ENCODE measurements around the gene SSR1. TPM values are rescaled to one million over a fixed set of nuclear protein-coding genes. Genes with fewer than 3 reads are reported as not detected.

Gene SSR1
- total and polyA plus RNA-seq, 9 of the 15 experiments (the other 6 are each of a cell fraction or from before 2014, with no cell fraction given): 87.7 to 220 (median 144) TPM

DNA sequence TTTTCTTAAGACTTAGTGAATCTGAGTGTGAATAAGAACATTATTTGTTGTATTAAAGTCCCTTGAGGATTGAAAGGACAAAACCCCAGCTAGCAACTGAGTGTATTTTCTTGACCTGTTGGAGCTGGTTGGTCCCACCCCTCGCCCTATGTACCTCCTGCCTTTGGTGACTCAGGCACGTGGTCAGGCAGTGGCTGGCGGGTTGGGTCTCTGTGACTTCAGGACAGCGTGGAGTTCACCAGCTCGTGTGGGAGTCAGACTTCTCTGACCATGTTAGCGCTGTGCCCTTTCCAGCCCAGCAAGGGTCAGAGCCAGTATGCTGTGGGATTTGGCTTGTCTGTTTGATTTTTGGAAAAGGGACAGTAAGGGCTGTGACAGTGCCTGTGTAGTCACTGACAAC is 93.7 kb downstream of the SSR1 start (continued):
- TF ChIP-seq, protein P1, sequence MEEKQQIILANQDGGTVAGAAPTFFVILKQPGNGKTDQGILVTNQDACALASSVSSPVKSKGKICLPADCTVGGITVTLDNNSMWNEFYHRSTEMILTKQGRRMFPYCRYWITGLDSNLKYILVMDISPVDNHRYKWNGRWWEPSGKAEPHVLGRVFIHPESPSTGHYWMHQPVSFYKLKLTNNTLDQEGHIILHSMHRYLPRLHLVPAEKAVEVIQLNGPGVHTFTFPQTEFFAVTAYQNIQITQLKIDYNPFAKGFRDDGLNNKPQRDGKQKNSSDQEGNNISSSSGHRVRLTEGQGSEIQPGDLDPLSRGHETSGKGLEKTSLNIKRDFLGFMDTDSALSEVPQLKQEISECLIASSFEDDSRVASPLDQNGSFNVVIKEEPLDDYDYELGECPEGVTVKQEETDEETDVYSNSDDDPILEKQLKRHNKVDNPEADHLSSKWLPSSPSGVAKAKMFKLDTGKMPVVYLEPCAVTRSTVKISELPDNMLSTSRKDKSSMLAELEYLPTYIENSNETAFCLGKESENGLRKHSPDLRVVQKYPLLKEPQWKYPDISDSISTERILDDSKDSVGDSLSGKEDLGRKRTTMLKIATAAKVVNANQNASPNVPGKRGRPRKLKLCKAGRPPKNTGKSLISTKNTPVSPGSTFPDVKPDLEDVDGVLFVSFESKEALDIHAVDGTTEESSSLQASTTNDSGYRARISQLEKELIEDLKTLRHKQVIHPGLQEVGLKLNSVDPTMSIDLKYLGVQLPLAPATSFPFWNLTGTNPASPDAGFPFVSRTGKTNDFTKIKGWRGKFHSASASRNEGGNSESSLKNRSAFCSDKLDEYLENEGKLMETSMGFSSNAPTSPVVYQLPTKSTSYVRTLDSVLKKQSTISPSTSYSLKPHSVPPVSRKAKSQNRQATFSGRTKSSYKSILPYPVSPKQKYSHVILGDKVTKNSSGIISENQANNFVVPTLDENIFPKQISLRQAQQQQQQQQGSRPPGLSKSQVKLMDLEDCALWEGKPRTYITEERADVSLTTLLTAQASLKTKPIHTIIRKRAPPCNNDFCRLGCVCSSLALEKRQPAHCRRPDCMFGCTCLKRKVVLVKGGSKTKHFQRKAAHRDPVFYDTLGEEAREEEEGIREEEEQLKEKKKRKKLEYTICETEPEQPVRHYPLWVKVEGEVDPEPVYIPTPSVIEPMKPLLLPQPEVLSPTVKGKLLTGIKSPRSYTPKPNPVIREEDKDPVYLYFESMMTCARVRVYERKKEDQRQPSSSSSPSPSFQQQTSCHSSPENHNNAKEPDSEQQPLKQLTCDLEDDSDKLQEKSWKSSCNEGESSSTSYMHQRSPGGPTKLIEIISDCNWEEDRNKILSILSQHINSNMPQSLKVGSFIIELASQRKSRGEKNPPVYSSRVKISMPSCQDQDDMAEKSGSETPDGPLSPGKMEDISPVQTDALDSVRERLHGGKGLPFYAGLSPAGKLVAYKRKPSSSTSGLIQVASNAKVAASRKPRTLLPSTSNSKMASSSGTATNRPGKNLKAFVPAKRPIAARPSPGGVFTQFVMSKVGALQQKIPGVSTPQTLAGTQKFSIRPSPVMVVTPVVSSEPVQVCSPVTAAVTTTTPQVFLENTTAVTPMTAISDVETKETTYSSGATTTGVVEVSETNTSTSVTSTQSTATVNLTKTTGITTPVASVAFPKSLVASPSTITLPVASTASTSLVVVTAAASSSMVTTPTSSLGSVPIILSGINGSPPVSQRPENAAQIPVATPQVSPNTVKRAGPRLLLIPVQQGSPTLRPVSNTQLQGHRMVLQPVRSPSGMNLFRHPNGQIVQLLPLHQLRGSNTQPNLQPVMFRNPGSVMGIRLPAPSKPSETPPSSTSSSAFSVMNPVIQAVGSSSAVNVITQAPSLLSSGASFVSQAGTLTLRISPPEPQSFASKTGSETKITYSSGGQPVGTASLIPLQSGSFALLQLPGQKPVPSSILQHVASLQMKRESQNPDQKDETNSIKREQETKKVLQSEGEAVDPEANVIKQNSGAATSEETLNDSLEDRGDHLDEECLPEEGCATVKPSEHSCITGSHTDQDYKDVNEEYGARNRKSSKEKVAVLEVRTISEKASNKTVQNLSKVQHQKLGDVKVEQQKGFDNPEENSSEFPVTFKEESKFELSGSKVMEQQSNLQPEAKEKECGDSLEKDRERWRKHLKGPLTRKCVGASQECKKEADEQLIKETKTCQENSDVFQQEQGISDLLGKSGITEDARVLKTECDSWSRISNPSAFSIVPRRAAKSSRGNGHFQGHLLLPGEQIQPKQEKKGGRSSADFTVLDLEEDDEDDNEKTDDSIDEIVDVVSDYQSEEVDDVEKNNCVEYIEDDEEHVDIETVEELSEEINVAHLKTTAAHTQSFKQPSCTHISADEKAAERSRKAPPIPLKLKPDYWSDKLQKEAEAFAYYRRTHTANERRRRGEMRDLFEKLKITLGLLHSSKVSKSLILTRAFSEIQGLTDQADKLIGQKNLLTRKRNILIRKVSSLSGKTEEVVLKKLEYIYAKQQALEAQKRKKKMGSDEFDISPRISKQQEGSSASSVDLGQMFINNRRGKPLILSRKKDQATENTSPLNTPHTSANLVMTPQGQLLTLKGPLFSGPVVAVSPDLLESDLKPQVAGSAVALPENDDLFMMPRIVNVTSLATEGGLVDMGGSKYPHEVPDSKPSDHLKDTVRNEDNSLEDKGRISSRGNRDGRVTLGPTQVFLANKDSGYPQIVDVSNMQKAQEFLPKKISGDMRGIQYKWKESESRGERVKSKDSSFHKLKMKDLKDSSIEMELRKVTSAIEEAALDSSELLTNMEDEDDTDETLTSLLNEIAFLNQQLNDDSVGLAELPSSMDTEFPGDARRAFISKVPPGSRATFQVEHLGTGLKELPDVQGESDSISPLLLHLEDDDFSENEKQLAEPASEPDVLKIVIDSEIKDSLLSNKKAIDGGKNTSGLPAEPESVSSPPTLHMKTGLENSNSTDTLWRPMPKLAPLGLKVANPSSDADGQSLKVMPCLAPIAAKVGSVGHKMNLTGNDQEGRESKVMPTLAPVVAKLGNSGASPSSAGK (IDR thresholded peaks at IDR 0.05): peak; percentile 79
- no peak for TF ChIP-seq ZNF124 (CRISPR knock-in tag; IDR thresholded peaks at IDR 0.05)
- TF ChIP-seq, protein P2, sequence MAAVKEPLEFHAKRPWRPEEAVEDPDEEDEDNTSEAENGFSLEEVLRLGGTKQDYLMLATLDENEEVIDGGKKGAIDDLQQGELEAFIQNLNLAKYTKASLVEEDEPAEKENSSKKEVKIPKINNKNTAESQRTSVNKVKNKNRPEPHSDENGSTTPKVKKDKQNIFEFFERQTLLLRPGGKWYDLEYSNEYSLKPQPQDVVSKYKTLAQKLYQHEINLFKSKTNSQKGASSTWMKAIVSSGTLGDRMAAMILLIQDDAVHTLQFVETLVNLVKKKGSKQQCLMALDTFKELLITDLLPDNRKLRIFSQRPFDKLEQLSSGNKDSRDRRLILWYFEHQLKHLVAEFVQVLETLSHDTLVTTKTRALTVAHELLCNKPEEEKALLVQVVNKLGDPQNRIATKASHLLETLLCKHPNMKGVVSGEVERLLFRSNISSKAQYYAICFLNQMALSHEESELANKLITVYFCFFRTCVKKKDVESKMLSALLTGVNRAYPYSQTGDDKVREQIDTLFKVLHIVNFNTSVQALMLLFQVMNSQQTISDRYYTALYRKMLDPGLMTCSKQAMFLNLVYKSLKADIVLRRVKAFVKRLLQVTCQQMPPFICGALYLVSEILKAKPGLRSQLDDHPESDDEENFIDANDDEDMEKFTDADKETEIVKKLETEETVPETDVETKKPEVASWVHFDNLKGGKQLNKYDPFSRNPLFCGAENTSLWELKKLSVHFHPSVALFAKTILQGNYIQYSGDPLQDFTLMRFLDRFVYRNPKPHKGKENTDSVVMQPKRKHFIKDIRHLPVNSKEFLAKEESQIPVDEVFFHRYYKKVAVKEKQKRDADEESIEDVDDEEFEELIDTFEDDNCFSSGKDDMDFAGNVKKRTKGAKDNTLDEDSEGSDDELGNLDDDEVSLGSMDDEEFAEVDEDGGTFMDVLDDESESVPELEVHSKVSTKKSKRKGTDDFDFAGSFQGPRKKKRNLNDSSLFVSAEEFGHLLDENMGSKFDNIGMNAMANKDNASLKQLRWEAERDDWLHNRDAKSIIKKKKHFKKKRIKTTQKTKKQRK (IDR thresholded peaks at IDR 0.05; ENCODE audit: borderline replicate concordance, low read depth, low read length): no peak
- TF ChIP-seq, protein P3, sequence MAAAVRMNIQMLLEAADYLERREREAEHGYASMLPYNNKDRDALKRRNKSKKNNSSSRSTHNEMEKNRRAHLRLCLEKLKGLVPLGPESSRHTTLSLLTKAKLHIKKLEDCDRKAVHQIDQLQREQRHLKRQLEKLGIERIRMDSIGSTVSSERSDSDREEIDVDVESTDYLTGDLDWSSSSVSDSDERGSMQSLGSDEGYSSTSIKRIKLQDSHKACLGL (CRISPR knock-in tag; IDR thresholded peaks at IDR 0.05; ENCODE audit: borderline replicate concordance, poor library complexity, severe bottlenecking): no peak
- no peak for TF ChIP-seq ZNF717 (CRISPR knock-in tag; IDR thresholded peaks at IDR 0.05)
- no peak for TF ChIP-seq THRAP3 (IDR thresholded peaks at IDR 0.05; ENCODE audit: borderline replicate concordance)
- TF ChIP-seq JUN (IDR thresholded peaks at IDR 0.05; ENCODE audit: borderline replicate concordance, low read depth, low read length): 0 out of 2 replicates have a peak, but pooled peaks have one; percentile 12
- TF ChIP-seq JUN (CRISPR knock-in tag; IDR thresholded peaks at IDR 0.05; ENCODE audit: borderline replicate concordance): no peak
- TF ChIP-seq, protein P4, sequence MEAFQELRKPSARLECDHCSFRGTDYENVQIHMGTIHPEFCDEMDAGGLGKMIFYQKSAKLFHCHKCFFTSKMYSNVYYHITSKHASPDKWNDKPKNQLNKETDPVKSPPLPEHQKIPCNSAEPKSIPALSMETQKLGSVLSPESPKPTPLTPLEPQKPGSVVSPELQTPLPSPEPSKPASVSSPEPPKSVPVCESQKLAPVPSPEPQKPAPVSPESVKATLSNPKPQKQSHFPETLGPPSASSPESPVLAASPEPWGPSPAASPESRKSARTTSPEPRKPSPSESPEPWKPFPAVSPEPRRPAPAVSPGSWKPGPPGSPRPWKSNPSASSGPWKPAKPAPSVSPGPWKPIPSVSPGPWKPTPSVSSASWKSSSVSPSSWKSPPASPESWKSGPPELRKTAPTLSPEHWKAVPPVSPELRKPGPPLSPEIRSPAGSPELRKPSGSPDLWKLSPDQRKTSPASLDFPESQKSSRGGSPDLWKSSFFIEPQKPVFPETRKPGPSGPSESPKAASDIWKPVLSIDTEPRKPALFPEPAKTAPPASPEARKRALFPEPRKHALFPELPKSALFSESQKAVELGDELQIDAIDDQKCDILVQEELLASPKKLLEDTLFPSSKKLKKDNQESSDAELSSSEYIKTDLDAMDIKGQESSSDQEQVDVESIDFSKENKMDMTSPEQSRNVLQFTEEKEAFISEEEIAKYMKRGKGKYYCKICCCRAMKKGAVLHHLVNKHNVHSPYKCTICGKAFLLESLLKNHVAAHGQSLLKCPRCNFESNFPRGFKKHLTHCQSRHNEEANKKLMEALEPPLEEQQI (IDR thresholded peaks at IDR 0.05): no peak
- no peak for TF ChIP-seq KLF16 (IDR thresholded peaks at IDR 0.05)
